ENCODE measurements around the gene OBP2B. TPM values are rescaled to one million over a fixed set of nuclear protein-coding genes. Genes with fewer than 3 reads are reported as not detected.

OBP2B gene
- total and polyA plus RNA-seq, 3 donors from 2014 or later = 34.0 to 53.0 (median 35.1) TPM

- no peak overlapping the region for H3K4me3 ChIP-seq
- intact Hi-C loops (cut with DNase I; ENCODE audit: low total_unique reads) = no loop called here
- H3K27me3 ChIP-seq = no peaks in the 10 kb centered on the region
- no peaks in the 10 kb centered on the region for H3K9me3 ChIP-seq
- DNase-seq = no peak
- WGBS, 2 donors = 83% methylated on average over 3 of the region's 3 CpGs; no CpG with 5 or more reads in 1 of the 2 donors
- no peaks in the 10 kb centered on the region for H3K4me1 ChIP-seq
- no peak overlapping the region for H3K27ac ChIP-seq
- H3K36me3 ChIP-seq (ENCODE audit: low read depth, missing control alignments) = no peaks in the 10 kb centered on the region
- no peak for TF ChIP-seq CTCF (IDR thresholded peaks at IDR 0.05)
- TF ChIP-seq POLR2A (IDR thresholded peaks at IDR 0.05) = no peak
Measured at GRCh38 chr9:133167769-133168168, 41.3 kb downstream of the OBP2B start.

- Histone ChIP-seq H3K4me1 (no peaks in the 10 kb centered on the region), H3K27me3 (no peaks in the 10 kb centered on the region), H3K27ac (no peak overlapping the region), H3K9me3 (no peaks in the 10 kb centered on the region), H3K36me3 (ENCODE audit: low read depth, missing control alignments) (no peaks in the 10 kb centered on the region), H3K4me3 (no peak overlapping the region)
- intact Hi-C loops (cut with DNase I; ENCODE audit: low total_unique reads) = no loop called here
- WGBS, 2 donors = 84 to 87% methylated on average over 3 of the region's 3 CpGs
- no peak for DNase-seq
- no peak for TF ChIP-seq POLR2A (IDR thresholded peaks at IDR 0.05)
Measured at GRCh38 chr9:133167096-133167730, 41.8 kb downstream of the OBP2B start.

- no peaks in the 10 kb centered on the region for H3K4me1 ChIP-seq
- TF ChIP-seq CTCF (IDR thresholded peaks at IDR 0.05) = no peak
- no peak for TF ChIP-seq POLR2A (IDR thresholded peaks at IDR 0.05)
- no peak for DNase-seq
- H3K9me3 ChIP-seq = no peaks in the 10 kb centered on the region
- intact Hi-C loops (cut with DNase I; ENCODE audit: low total_unique reads) = no loop called here
- WGBS, 2 donors = 84 to 85% methylated on average over 17 of the region's 17 CpGs
- no peaks in the 10 kb centered on the region for H3K27me3 ChIP-seq
- H3K27ac ChIP-seq = no peak overlapping the region
- no peak overlapping the region for H3K4me3 ChIP-seq
- H3K36me3 ChIP-seq (ENCODE audit: low read depth, missing control alignments) = no peaks in the 10 kb centered on the region
Measured at GRCh38 chr9:133166392-133166791, 42.7 kb downstream of the OBP2B start.

- Histone ChIP-seq H3K27ac (no peak overlapping the region), H3K4me3 (no peak overlapping the region), H3K4me1 (no peaks in the 10 kb centered on the region), H3K36me3 (ENCODE audit: low read depth, missing control alignments) (no peaks in the 10 kb centered on the region), H3K9me3 (no peaks in the 10 kb centered on the region), H3K27me3 (no peaks in the 10 kb centered on the region)
- intact Hi-C loops (cut with DNase I; ENCODE audit: low total_unique reads) = no loop called here
- no peak for TF ChIP-seq CTCF (IDR thresholded peaks at IDR 0.05)
- TF ChIP-seq POLR2A (IDR thresholded peaks at IDR 0.05) = no peak
- DNase-seq = no peak
- 95 to 99% methylated on average over 2 of the region's 2 CpGs for WGBS, 2 donors
Measured at GRCh38 chr9:133165452-133165730, 43.7 kb downstream of the OBP2B start.

- Histone ChIP-seq H3K27ac (peak overlapping the region; percentile 22 to 57), H3K4me1 (no peaks in the 10 kb centered on the region), H3K36me3 (ENCODE audit: low read depth, missing control alignments) (no peaks in the 10 kb centered on the region), H3K4me3 (peak overlapping the region; percentile 65 to 67), H3K27me3 (no peaks in the 10 kb centered on the region), H3K9me3 (no peaks in the 10 kb centered on the region)
- TF ChIP-seq CTCF (IDR thresholded peaks at IDR 0.05) (no peak), POLR2A (IDR thresholded peaks at IDR 0.05) (no peak)
- no peak for DNase-seq
- 67 to 73% methylated on average over 6 to 13 of the region's 13 CpGs for WGBS, 2 donors
- intact Hi-C loops (cut with DNase I; ENCODE audit: low total_unique reads) = no loop called here
Measured at GRCh38 chr9:133164191-133164590, 44.9 kb downstream of the OBP2B start.

Measured in testis (tissue), 3 donors.